Loucy (cell line): ENCODE measurements around the gene ANP32A.

Experiments
- EZH2phosphoT487 ChIP-seq: fragments of 200-600 bp; IDR thresholded peaks from 2 replicates; pipeline ENCODE4 v1.6.1; 2018; ENCODE audit warnings: antibody characterized with exemption, mild to moderate bottlenecking, moderate library complexity, borderline replicate concordance
- TF ChIP-seq, protein P1 (sequence below): fragments of 200-600 bp; sonication (generic); conservative IDR thresholded peaks from 2 replicates; pipeline ENCODE4 v1.5.1; 2014; ENCODE audit warnings: mild to moderate bottlenecking, antibody characterized with exemption, low read length

- TF ChIP-seq, protein P1, sequence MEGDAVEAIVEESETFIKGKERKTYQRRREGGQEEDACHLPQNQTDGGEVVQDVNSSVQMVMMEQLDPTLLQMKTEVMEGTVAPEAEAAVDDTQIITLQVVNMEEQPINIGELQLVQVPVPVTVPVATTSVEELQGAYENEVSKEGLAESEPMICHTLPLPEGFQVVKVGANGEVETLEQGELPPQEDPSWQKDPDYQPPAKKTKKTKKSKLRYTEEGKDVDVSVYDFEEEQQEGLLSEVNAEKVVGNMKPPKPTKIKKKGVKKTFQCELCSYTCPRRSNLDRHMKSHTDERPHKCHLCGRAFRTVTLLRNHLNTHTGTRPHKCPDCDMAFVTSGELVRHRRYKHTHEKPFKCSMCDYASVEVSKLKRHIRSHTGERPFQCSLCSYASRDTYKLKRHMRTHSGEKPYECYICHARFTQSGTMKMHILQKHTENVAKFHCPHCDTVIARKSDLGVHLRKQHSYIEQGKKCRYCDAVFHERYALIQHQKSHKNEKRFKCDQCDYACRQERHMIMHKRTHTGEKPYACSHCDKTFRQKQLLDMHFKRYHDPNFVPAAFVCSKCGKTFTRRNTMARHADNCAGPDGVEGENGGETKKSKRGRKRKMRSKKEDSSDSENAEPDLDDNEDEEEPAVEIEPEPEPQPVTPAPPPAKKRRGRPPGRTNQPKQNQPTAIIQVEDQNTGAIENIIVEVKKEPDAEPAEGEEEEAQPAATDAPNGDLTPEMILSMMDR = no peak
- no peak for TF ChIP-seq EZH2phosphoT487
Observed at GRCh38 chr15:68775671-68776476, 44.8 kb downstream of the ANP32A start.
